ENCODE data around the gene SHF.

- TF ChIP-seq CTCF (IDR thresholded peaks at IDR 0.05) (no peak), POLR2A (IDR thresholded peaks at IDR 0.05) (no peak)
Observed at GRCh38 chr15:45134682-45135604, 52.8 kb downstream of the SHF start.
